SW480 (cell line): Measurements from ENCODE around the gene GLDC.
A peak's percentile ranks its signal among the peaks of the same experiment; 100 is the strongest.
"Not testable (repeated sequence)": the region's sequence is repeated elsewhere in the genome, so short reads cannot be mapped to it uniquely, and the experiment has no call there.

ENCODE experiments used
- DNase-seq: peaks from one replicate; pipeline ENCODE4 v3.0.0-alpha.2; 2016; ENCODE audit warnings: low spot score

GLDC gene

GRCh38 chr9:6664204-6664680 lies 18.7 kb upstream of the GLDC start:
- no peak for DNase-seq

GRCh38 chr9:6660512-6660911 lies 15.0 kb upstream of the GLDC start:
- no peak for DNase-seq

GRCh38 chr9:6658628-6659353 lies 13.3 kb upstream of the GLDC start:
- no peak for DNase-seq

- DNase-seq: no peak
These were observed 11.2 kb upstream of the GLDC start for GRCh38 chr9:6656614-6657300.

- no peak for DNase-seq
These were observed 9.5 kb upstream of the GLDC start for GRCh38 chr9:6655036-6655435.

- no peak for DNase-seq
These were observed 736 bp upstream of the GLDC start for GRCh38 chr9:6646293-6646636.

- not testable (repeated sequence) for DNase-seq
These were observed 499 bp downstream of the GLDC start for GRCh38 chr9:6645105-6645354.

GRCh38 chr9:6644346-6645104 lies 1.0 kb downstream of the GLDC start:
- DNase-seq: no peak

GRCh38 chr9:6641961-6642360 lies 3.6 kb downstream of the GLDC start:
- DNase-seq: no peak

- no peak for DNase-seq
These were observed 4.0 kb downstream of the GLDC start for GRCh38 chr9:6641561-6641960.

GRCh38 chr9:6641056-6641455 lies 4.5 kb downstream of the GLDC start:
- no peak for DNase-seq

GRCh38 chr9:6640268-6641051 lies 5.1 kb downstream of the GLDC start:
- DNase-seq: no peak

GRCh38 chr9:6639622-6640021 lies 5.9 kb downstream of the GLDC start:
- no peak for DNase-seq

- DNase-seq: no peak
These were observed 11.1 kb downstream of the GLDC start for GRCh38 chr9:6634444-6634843.

GRCh38 chr9:6633378-6633777 lies 12.2 kb downstream of the GLDC start:
- no peak for DNase-seq

- DNase-seq: peak; percentile 73
These were observed 12.9 kb downstream of the GLDC start for GRCh38 chr9:6632516-6633183.

GRCh38 chr9:6631207-6631512 lies 14.4 kb downstream of the GLDC start:
- no peak for DNase-seq

- DNase-seq: no peak
These were observed 14.9 kb downstream of the GLDC start for GRCh38 chr9:6630502-6631206.

- DNase-seq: no peak
These were observed 16.8 kb downstream of the GLDC start for GRCh38 chr9:6628704-6629103.

GRCh38 chr9:6625363-6625762 lies 20.2 kb downstream of the GLDC start:
- DNase-seq: no peak

GRCh38 chr9:6622784-6623183 lies 22.7 kb downstream of the GLDC start:
- not testable (repeated sequence) for DNase-seq

GRCh38 chr9:6620796-6621195 lies 24.7 kb downstream of the GLDC start:
- DNase-seq: no peak
